Endothelial cell of umbilical vein (primary cell): ENCODE results near the gene PRSS22. TPM values are rescaled to one million over a fixed set of nuclear protein-coding genes. Genes with fewer than 3 reads are reported as not detected.

Experiments used
- BruUV-seq: library from RNA; stranded (reverse); fragments of 400-500 nt; replicated peaks from 2 replicates; lab custom pipeline; 2021; lab: Mats Ljungman, UMichigan
- CTCF ChIA-PET: fragments of 300-600, 350-600 bp; sonication (Branson Sonifier 250); formaldehyde crosslinking; loops from one replicate; lab custom pipeline; 2021; ENCODE audit warnings: antibody characterized with exemption, inconsistent platforms; lab: Charles Lee
- POLR2A ChIA-PET: fragments of 300-600, 350-600 bp; sonication (Branson Sonifier 250); formaldehyde crosslinking; loops from one replicate; lab custom pipeline; 2021; ENCODE audit warnings: antibody characterized with exemption, inconsistent platforms; lab: Charles Lee
- DNase-seq: peaks from one replicate; pipeline ENCODE4 v3.0.0-alpha.2; 2011; ENCODE audit warnings: low read depth, low spot score
- FAIRE-seq: peaks from 2 replicates; lab custom pipeline; 2011; peaks lifted over from hg19 to GRCh38; lab: Jason Lieb, UNC
- H2AFZ ChIP-seq: 2 replicates; pipeline ENCODE4 v1.6.0; 2012; ENCODE audit warnings: low read depth, low read length, control low read depth, inconsistent platforms
- H3K27ac ChIP-seq: 2 replicates; pipeline ENCODE4 v1.5.1; 2011; ENCODE audit warnings: low read depth, mild to moderate bottlenecking, control low read depth, low read length, moderate library complexity; ENCODE audit not compliant: insufficient read depth
- H3K27me3 ChIP-seq, 2 experiments: 2 replicates each; pipeline versions ENCODE4 v1.6.0 to v1.6.1; 2011; ENCODE audit warnings: low read length in 2 of 2, mixed read lengths in 1 of 2; ENCODE audit not compliant: control insufficient read depth in 2 of 2, insufficient read depth in 2 of 2
- H3K36me3 ChIP-seq, 2 experiments: 2 replicates in 1 of 2; 3 replicates in 1 of 2; pipeline ENCODE4 v1.5.1; 2011; ENCODE audit warnings: low read length in 2 of 2, mild to moderate bottlenecking in 1 of 2, moderate library complexity in 1 of 2; ENCODE audit not compliant: control insufficient read depth in 2 of 2, insufficient read depth in 2 of 2; ENCODE audit errors: extremely low read depth in 1 of 2
- H3K4me1 ChIP-seq: 3 replicates; pipeline ENCODE4 v1.5.1; 2011; ENCODE audit warnings: mild to moderate bottlenecking, low read length; ENCODE audit not compliant: control insufficient read depth, insufficient read depth; ENCODE audit errors: extremely low read depth
- H3K4me2 ChIP-seq: 2 replicates; pipeline ENCODE4 v1.6.1; 2011; ENCODE audit warnings: low read length, control low read depth, mixed read lengths; ENCODE audit not compliant: insufficient read depth
- H3K4me3 ChIP-seq, 3 experiments: fragments of 200-600 bp in 1 of 3; sonication (generic), shearing (Covaris generic) in 1 of 3; replicated peaks in 1 of 3; 2 replicates each; pipeline ENCODE4 v1.5.1; 2011 to 2016; ENCODE audit warnings: control low read depth in 3 of 3, low read length in 3 of 3, mild to moderate bottlenecking in 2 of 3, inconsistent platforms in 1 of 3, low read depth in 1 of 3, moderate library complexity in 1 of 3; ENCODE audit not compliant: insufficient read depth in 1 of 3
- H3K79me2 ChIP-seq: 2 replicates; pipeline ENCODE4 v1.6.0; 2012; ENCODE audit warnings: low read length, inconsistent platforms; ENCODE audit not compliant: control insufficient read depth, insufficient read depth
- H3K9ac ChIP-seq: replicated peaks from 2 replicates; pipeline ENCODE3; 2011; ENCODE audit warnings: low read length, control low read depth; ENCODE audit not compliant: insufficient read depth; ENCODE audit errors: extremely low read depth
- H3K9me1 ChIP-seq: replicated peaks from 3 replicates; pipeline ENCODE4 v1.6.0; 2011; ENCODE audit warnings: mild to moderate bottlenecking, low read length; ENCODE audit not compliant: control insufficient read depth, insufficient read depth; ENCODE audit errors: extremely low read depth
- H3K9me3 ChIP-seq: replicated peaks from 2 replicates; pipeline ENCODE4 v1.5.1; 2012; ENCODE audit warnings: low read length, inconsistent platforms; ENCODE audit not compliant: control insufficient read depth, insufficient read depth
- H4K20me1 ChIP-seq: replicated peaks from 2 replicates; pipeline ENCODE3; 2011; ENCODE audit warnings: mild to moderate bottlenecking, low read length; ENCODE audit not compliant: control insufficient read depth, insufficient read depth; ENCODE audit errors: extremely low read depth
- EZH2 ChIP-seq: IDR thresholded peaks from 2 replicates; pipeline ENCODE4 v1.6.1; 2012; ENCODE audit warnings: borderline replicate concordance, low read depth, mild to moderate bottlenecking, moderate library complexity, low read length, inconsistent platforms; ENCODE audit not compliant: severe bottlenecking
- FOS ChIP-seq: IDR thresholded peaks from 2 replicates; pipeline ENCODE4 v1.6.1; 2011; ENCODE audit warnings: mild to moderate bottlenecking, low read length, moderate library complexity, borderline replicate concordance; ENCODE audit not compliant: insufficient read depth
- JUN ChIP-seq: IDR thresholded peaks from 2 replicates; pipeline ENCODE4 v1.6.1; 2011; ENCODE audit warnings: borderline replicate concordance, low read depth; ENCODE audit not compliant: insufficient read length, insufficient read depth
- MAX ChIP-seq: IDR thresholded peaks from 2 replicates; pipeline ENCODE4 v1.6.1; 2011; ENCODE audit not compliant: insufficient read depth, insufficient read length
- MYC ChIP-seq: IDR thresholded peaks from one replicate; pipeline ENCODE4 v1.6.1; 2011; ENCODE audit warnings: mild to moderate bottlenecking, low read depth, low read length
- POLR2AphosphoS5 ChIP-seq: IDR thresholded peaks from 2 replicates; pipeline ENCODE4 v1.6.1; 2012; ENCODE audit warnings: low read depth, mild to moderate bottlenecking, control low read depth, low read length, moderate library complexity; ENCODE audit not compliant: insufficient read depth
- dilution Hi-C: fragments of 300-500 bp; cut with MboI; formaldehyde crosslinking; loops from one replicate; pipeline ENCODE4 v1.15.0; 2019; ENCODE audit warnings: low sequenced_read_pairs; ENCODE audit not compliant: extremely low pct_ligation_motif_present
- intact Hi-C: fragments of 100-400 bp; cut with micrococcal nuclease; formaldehyde crosslinking; loops from one replicate; pipeline ENCODE4 v1.10.0; 2022
- polyA plus RNA-seq, 4 experiments: library from polyadenylated mRNA; depleted of rRNA in 3 of 4; stranded (reverse) in 3 of 4; unstranded in 1 of 4; fragments of >200 nt; gene quantifications; 2 replicates each; pipeline versions ENCODE4 v1.2.1 to v1.2.3, GENCODE V29; 2011 to 2012; ENCODE audit warnings: missing spikeins in 1 of 4
- total RNA-seq: library from RNA; stranded (reverse); gene quantifications from 2 replicates; pipeline ENCODE4 v1.2.3, GENCODE V29; 2021

The PRSS22 gene
- total and polyA plus RNA-seq, 2 donors (not counting 3 experiments of a cell fraction or from before 2014, with no cell fraction given), result not detected

DNA sequence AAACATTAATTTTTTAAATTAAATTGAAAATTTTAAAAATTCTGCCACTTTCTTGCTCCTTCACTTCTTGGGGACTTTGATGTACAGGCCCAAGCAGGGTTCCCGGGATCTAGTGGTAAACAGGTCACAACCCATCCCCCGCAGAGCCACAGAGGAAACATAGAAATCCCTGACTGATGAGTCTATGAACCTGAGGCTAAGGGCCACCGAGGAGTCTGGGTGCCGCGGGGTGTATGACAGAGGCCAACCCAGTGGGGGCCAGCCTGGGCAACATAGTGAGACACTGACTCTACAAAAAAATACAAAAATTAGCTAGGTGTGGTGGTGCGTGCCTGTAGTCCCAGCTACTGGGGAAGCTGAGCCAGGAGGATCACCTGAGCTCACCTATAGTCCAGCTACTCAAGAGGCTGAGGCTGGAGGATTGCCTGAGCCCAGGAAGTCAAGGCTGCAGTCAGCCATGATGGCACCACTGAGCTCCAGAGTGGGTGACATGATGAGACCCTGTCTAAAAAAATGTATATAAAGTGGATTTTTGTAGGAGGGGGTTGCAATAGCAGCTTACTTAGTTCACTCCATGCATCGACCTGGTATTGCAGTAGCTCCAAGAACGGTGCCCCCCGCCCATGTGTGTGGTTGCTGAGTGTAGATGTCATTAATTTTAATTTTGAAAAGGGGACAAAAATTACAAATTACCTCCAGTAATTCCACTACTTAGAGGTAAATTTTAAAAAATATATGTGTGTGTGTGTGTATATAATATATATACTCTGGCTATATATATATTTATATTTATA is 44.6 kb upstream of the PRSS22 start:
- FAIRE-seq (no peak), DNase-seq (no peak)
- H3K4me1 ChIP-seq, result peaks cover 9% of the 10 kb centered on the region
- TF ChIP-seq EZH2 (no peak), MYC (no peak), FOS (no peak), POLR2AphosphoS5 (no peak), JUN (no peak), MAX (no peak)
- H3K79me2 ChIP-seq, result no peaks in the 10 kb centered on the region
- no peaks in the 10 kb centered on the region for H3K36me3 ChIP-seq
- no peaks in the 10 kb centered on the region for H3K9me1 ChIP-seq
- no peaks in the 10 kb centered on the region for H4K20me1 ChIP-seq
- no peaks in the 10 kb centered on the region for H3K9me3 ChIP-seq
- H3K9ac ChIP-seq, result no peak overlapping the region
- no TSS peak for BruUV-seq
- H2AFZ ChIP-seq, result no peak overlapping the region
- ChIA-PET CTCF (interaction anchor here (0.9 to 2.2 kb wide), 4 partner anchors 18 to 64 kb away, joined by 3 to 9 read pairs (median 6); no protein-coding TSS in a partner anchor), POLR2A (no interaction called here)
- no peak overlapping the region for H3K27ac ChIP-seq
- no peak overlapping the region for H3K4me2 ChIP-seq
- intact Hi-C loops (no loop called here), dilution Hi-C loops (no loop called here)
- H3K27me3 ChIP-seq, result no peaks in the 10 kb centered on the region
- no peak overlapping the region for H3K4me3 ChIP-seq
